ENCODE results near the gene CYTH4.

DNA sequence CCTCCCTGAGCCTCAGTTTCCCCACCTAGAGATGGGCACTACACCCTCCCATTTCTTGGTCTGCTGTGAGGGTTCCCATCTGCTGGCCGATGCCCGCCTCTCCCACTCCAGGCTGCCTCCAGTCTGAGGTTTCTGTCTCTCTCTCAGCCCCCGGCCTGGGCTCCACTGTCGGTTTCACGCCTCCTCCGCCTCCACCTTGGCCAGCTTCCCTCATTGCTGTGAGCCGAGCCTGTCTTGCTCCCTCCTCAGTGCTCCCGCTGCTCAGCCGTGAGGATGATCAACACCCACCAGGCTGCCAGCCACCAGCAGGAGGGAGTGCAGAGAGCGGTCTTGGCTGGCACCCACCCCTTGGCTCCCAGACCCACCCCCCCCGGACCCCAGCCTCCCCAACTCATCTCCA lies 61.0 kb downstream of the CYTH4 start:
- no peak for TF ChIP-seq YY1 (IDR thresholded peaks at IDR 0.05; ENCODE audit: insufficient read depth, insufficient read length)
- TF ChIP-seq ZNF274 (IDR thresholded peaks at IDR 0.05; ENCODE audit: low read depth, low read length): no peak
